ENCODE data around the gene KDM6A.
"Not testable (repeated sequence)": the region's sequence is repeated elsewhere in the genome, so short reads cannot be mapped to it uniquely, and the experiment has no call there.

KDM6A gene

GRCh38 chrX:44922980-44923379, 50.0 kb downstream of the KDM6A start:
- no peak for DNase-seq (ENCODE audit: low spot score)

- no peak for DNase-seq (ENCODE audit: low spot score)
Measured at GRCh38 chrX:44927398-44927797, 54.4 kb downstream of the KDM6A start.

DNA sequence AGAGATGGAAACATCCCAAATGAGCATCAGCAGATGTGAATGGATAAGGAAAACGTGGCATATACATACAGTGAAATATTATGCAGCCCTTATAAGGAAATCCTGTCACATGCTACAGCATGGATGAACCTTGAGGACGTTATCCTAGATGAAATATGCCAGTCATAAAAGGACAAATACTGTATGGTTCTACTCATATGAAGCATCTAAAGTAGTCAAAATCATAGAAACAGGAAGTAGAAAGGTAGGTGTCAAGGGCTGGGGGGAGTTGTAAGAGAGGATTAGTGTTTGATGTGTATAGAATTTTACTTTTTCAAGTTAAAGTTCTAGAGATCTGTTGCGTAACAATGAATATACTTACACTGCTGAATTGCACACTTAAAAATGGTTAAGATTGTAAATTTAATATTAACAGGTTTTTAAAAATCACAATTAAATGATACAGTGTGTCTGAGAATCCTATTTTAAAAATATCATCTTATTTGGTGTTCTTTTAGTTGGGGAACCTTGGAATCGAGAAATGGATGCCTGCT, 58.5 kb downstream of the KDM6A start:
- DNase-seq (ENCODE audit: low spot score) = no peak

DNA sequence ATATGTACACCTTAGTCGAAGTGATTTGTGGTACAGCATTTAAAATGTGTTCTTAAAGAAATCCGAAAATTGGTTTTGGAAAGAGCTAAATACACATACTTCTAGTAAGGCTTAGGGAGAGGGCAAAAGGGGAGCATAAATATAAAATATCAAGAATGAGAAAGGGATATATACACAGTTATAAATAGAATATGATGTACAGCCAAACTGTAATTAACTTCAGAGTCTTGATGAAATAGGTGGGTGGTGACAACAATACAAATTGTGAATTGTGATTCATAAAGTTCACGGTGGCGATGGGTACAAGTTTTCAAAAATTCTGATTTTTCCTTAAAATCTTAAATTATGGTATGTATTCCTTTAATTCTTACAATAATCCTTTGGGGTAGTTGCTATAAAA, 62.2 kb downstream of the KDM6A start:
- no peak for DNase-seq (ENCODE audit: low spot score)

- no peak for DNase-seq (ENCODE audit: low spot score)
Measured at GRCh38 chrX:44935640-44936039, 62.7 kb downstream of the KDM6A start.

DNA sequence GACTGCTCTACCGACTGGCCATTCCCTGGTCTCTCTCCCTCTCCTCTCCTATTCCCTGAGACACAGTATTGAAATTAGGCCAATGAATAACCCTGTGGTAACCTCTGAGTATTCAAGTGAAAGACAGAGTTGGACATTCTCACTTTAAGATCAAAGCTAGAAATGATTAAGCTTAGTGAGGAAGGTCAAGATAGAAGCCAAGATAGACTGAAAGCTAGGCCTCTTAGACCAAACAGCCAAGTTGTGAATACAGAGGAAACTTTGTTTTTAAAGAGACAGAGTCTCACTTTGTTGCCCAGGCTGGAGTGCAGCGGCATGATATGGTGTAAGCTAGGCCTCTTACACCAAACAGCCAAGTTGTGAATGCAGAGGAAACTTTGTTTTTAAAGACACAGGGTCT, 64.6 kb downstream of the KDM6A start:
- peak; percentile 15 for DNase-seq (ENCODE audit: low spot score)

DNA sequence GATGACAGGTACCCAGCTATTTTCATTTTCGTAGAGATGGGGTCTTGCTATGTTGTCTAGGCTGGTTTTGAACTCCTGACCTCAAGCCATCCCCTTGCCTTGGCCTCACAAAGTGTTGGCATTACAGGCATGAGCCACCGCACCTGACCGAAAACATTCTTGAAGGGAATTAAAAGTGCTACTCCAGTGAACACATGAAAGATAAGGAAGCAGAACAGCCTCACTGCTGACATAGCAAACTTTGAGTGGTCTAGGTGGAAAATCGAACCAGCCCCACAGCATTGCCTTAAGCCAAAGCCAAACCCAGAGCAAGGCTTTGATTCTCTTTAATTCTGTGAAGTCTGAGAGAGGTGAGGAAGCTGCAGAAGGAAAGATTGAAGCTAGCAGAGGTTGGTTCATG, 65.1 kb downstream of the KDM6A start:
- DNase-seq (ENCODE audit: low spot score) = no peak

GRCh38 chrX:44940541-44940940, 67.6 kb downstream of the KDM6A start:
- not testable (repeated sequence) for DNase-seq (ENCODE audit: low spot score)

- no peak for DNase-seq (ENCODE audit: low spot score)
Measured at GRCh38 chrX:44943007-44943406, 70.0 kb downstream of the KDM6A start.

DNA sequence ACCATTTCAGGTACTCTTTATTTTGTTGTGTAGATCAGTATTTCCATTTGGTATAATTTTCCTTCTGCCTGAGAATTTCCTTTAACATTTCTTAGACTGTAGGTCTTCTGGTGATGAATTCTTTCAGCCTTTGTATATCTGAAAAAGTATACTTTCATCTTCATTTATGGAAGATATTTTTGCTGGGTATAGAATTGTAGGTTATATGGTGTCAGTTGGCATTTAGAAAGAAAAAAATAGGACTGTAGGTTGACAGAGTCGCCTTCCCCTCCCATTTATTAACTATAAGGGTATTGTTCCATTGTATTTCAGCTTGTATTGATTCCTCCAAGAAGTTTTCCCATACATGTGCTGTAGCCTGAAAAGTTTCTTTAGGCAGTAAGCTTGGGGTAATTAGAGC, 71.9 kb downstream of the KDM6A start:
- DNase-seq (ENCODE audit: low spot score) = no peak

DNA sequence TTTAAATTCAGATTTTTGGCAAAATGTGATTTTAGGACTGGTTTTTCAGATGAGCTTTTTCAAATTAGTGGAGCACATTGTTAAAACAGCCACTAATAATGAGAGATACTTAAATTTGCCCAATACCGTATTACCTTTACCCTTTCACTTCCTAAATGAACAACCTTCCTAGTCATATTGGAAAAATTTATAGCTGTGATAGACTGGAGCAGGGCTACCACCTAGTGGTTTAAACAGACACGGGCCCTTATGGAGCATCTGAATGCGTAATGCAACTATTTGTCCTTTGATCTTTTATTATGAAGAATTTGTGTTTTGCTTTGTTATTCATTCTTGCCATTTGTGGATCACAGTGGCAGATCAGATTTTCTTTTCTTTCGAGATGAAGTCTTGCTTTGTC, 72.7 kb downstream of the KDM6A start:
- no peak for DNase-seq (ENCODE audit: low spot score)

- DNase-seq (ENCODE audit: low spot score) = no peak
Measured at GRCh38 chrX:44946771-44947170, 73.8 kb downstream of the KDM6A start.

DNA sequence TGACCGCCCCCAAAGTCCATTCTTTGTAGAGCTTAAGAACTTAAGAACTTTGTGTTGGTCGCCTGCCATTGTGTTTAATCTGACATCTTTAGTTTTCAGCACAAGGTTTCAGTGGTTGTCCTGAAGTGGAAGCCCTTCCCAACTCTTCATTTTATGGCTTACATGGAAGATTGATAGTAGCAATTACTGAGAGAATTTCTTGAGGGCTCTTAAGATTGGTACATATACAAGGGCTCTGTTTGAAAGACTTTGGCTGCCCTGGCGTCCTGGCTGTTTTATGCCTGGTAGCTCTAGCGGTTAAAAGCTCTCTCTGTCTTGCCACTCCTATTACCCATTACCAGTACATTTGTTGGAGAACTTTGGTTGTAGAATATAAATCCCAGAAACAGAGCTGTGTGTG, 75.0 kb downstream of the KDM6A start:
- no peak for DNase-seq (ENCODE audit: low spot score)

- DNase-seq (ENCODE audit: low spot score) = no peak
Measured at GRCh38 chrX:44948406-44948805, 75.4 kb downstream of the KDM6A start.

- no peak for DNase-seq (ENCODE audit: low spot score)
Measured at GRCh38 chrX:44949125-44949524, 76.1 kb downstream of the KDM6A start.

GRCh38 chrX:44950471-44951366, 77.7 kb downstream of the KDM6A start:
- not testable (repeated sequence) for DNase-seq (ENCODE audit: low spot score)

GRCh38 chrX:44951572-44952067, 78.6 kb downstream of the KDM6A start:
- DNase-seq (ENCODE audit: low spot score) = no peak

DNA sequence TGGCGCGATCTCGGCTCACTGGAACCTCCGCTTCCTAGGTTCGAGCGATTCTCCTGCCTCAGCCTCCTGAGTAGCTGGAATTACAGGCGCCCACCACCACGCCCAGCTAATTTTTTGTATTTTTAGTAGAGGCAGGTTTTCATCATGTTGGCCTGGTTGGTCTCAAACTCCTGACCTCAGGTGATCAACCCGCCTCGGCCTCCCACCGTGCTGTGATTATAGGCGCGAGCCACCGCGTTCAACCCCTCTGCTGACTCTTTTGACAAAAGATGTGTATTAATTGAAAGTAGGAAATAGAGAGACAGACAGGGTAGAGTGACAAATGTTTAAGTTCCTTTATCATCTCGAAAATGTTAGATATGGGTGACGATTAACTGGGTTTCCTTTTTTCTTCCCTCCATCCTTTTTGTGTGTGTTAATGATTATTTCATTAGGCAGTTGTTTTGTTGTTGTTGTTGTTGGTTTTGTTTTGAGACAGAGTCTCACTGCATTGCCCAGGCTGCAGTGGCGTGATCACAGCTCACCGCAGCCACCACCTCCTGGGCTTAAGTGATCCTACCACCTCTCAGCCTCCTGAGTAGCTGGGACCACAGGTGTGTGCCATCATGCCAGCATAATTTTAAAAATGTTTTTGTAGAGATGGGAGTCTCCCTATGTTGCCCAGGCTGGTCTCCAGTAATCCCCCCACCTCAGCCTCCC, 79.5 kb downstream of the KDM6A start:
- no peak for DNase-seq (ENCODE audit: low spot score)

DNA sequence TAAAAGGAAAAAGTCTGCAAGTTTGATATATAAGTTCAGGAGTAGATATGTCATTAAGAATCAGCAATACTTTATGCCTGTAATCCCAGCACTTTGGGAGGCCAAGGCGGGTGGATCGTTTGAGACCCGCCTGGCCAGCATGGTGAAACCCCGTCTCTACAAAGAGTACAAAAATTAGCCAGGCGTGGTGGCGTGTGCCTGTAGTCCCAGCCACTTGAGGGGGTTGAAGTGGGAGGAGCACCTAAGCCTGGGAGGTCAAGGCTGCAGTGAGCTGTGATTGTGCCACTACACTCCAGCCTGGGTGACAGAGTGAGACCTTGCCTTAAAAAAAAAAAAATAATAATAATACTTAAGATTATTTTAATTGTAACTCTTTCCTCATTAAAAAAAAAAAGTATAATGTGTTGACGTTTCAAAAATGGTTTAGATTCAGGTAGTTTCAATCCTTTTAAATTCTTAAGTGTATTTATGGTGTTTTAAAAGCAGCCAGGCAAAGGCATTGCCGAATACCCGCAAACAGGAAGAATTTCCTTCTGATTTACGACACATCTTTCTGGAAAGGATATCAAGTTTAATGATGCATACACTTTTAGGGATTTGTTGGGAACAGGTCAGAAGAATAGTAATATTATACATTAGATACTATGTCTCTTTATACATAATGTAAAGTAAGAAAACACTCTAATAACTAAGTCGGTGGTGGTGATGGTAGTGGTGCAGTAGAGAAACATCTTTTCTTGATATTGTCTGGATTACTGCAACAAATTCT, 80.9 kb downstream of the KDM6A start:
- DNase-seq (ENCODE audit: low spot score) = no peak

DNA sequence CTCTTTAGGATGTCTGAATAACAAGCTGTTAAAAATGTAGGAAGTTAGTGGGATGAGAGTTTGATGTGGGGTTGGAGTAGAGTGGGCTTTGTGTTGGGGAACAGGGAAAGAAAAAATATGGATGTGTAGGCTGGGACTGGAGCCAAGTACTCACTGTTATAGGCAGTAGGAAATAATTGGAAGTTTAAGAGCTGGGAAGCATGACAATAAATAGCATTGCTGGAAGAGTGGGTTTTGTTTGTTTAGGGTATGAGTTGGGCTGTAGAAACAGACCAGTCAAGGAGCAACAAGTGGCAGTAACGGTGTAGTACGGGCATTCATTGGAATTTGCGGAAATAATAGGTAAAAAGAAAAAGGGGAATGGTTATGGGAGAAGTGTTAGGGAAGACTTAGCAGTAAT, 81.6 kb downstream of the KDM6A start:
- no peak for DNase-seq (ENCODE audit: low spot score)

- DNase-seq (ENCODE audit: low spot score) = no peak
Measured at GRCh38 chrX:44957848-44958247, 84.9 kb downstream of the KDM6A start.

DNA sequence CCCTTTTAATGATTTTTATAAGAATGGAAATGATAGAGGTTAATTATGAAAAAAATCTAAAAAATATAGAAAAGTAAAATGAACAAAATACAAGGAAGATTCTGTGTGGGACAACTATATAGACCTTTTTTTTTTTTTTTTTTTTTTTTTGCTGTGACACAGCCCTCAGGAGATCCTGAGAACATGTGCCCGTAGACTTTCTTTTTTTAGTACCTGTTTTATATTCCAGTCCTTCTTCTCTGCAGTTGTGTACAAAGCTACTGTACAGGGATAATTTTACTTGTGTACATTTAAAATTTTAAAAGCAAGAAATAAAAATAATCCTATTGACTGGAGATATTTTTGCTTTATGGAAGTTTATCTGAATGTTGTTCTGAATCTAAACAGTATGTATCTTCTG, 85.5 kb downstream of the KDM6A start:
- DNase-seq (ENCODE audit: low spot score) = no peak
